Measurements from ENCODE around the gene PKLR. TPM values are rescaled to one million over a fixed set of nuclear protein-coding genes. Genes with fewer than 3 reads are reported as not detected.

The PKLR gene
- total RNA-seq, 1 donor from 2014 or later = not detected

DNA sequence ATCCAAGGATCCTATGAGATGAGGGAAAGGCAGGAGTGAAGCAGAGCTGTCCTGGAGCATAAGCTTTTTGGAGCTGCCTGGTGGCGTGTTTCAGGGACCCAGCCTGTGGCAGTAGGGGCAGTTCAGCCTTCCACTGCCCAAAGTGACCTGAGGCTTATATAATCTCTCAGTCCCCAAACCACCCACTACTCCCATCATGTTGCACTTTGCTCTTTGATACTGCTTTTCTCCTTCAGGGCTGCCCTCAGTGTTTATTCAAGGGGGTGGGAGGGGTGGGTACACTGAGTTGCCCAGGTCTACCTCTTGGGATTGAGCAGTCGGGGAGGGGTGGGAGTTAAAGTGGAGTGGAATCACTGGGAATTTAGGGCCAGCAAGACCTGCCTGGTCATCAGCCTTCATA lies 14.7 kb downstream of the PKLR start:
- Histone ChIP-seq H3K27me3 (no peaks in the 10 kb centered on the region), H3K9me3 (no peaks in the 10 kb centered on the region), H3K4me3 (no peak overlapping the region), H3K36me3 (no peaks in the 10 kb centered on the region), H3K27ac (no peak overlapping the region), H3K4me1 (no peaks in the 10 kb centered on the region)
- no peak for TF ChIP-seq CTCF (IDR thresholded peaks at IDR 0.05)
- no peak for DNase-seq (ENCODE audit: low spot score in 2 of 2)
- intact Hi-C loops (cut with DNase I) = no loop called here

- Histone ChIP-seq H3K27me3 (no peaks in the 10 kb centered on the region), H3K36me3 (no peaks in the 10 kb centered on the region), H3K4me1 (no peaks in the 10 kb centered on the region), H3K9me3 (no peaks in the 10 kb centered on the region), H3K4me3 (no peak overlapping the region), H3K27ac (no peak overlapping the region)
- TF ChIP-seq CTCF (IDR thresholded peaks at IDR 0.05) = no peak
- intact Hi-C loops (cut with DNase I) = no loop called here
- no peak for DNase-seq (ENCODE audit: low spot score in 2 of 2)
These were observed 15.6 kb downstream of the PKLR start for GRCh38 chr1:155285631-155286044.

GRCh38 chr1:155285063-155285462 lies 16.2 kb downstream of the PKLR start:
- Histone ChIP-seq H3K27me3 (no peaks in the 10 kb centered on the region), H3K4me1 (no peaks in the 10 kb centered on the region), H3K4me3 (no peak overlapping the region), H3K9me3 (no peaks in the 10 kb centered on the region), H3K36me3 (no peaks in the 10 kb centered on the region), H3K27ac (no peak overlapping the region)
- intact Hi-C loops (cut with DNase I) = no loop called here
- DNase-seq (ENCODE audit: low spot score in 2 of 2) = no peak
- no peak for TF ChIP-seq CTCF (IDR thresholded peaks at IDR 0.05)

- Histone ChIP-seq H3K36me3 (no peaks in the 10 kb centered on the region), H3K4me3 (no peak overlapping the region), H3K4me1 (no peaks in the 10 kb centered on the region), H3K9me3 (no peaks in the 10 kb centered on the region), H3K27me3 (no peaks in the 10 kb centered on the region), H3K27ac (no peak overlapping the region)
- DNase-seq (ENCODE audit: low spot score in 2 of 2) = no peak
- TF ChIP-seq CTCF (IDR thresholded peaks at IDR 0.05) = no peak
- intact Hi-C loops (cut with DNase I) = no loop called here
These were observed 16.8 kb downstream of the PKLR start for GRCh38 chr1:155284476-155284875.

- H3K27ac ChIP-seq = no peak overlapping the region
- no peak overlapping the region for H3K4me3 ChIP-seq
- peaks cover 0 to 3% of the 10 kb centered on the region in 2 donors for H3K4me1 ChIP-seq
- no peaks in the 10 kb centered on the region for H3K36me3 ChIP-seq
- no peak for TF ChIP-seq CTCF (IDR thresholded peaks at IDR 0.05)
- H3K9me3 ChIP-seq = no peaks in the 10 kb centered on the region
- no peaks in the 10 kb centered on the region for H3K27me3 ChIP-seq
- DNase-seq (ENCODE audit: low spot score in 2 of 2) = no peak
- intact Hi-C loops (cut with DNase I) = no loop called here
These were observed 18.6 kb downstream of the PKLR start for GRCh38 chr1:155282488-155283091.

- Histone ChIP-seq H3K9me3 (no peaks in the 10 kb centered on the region), H3K27me3 (no peaks in the 10 kb centered on the region), H3K36me3 (no peaks in the 10 kb centered on the region), H3K4me3 (no peak overlapping the region), H3K4me1 (peaks cover 5 to 10% of the 10 kb centered on the region in 2 donors), H3K27ac (no peak overlapping the region)
- TF ChIP-seq CTCF (IDR thresholded peaks at IDR 0.05) = no peak
- no peak for DNase-seq (ENCODE audit: low spot score in 2 of 2)
- intact Hi-C loops (cut with DNase I) = loop anchor here (5.0 to 10.0 kb wide), 2 partner anchors 226 to 313 kb away; no protein-coding TSS in a partner anchor
These were observed 22.0 kb downstream of the PKLR start for GRCh38 chr1:155279268-155279667.
